Mammary epithelial cell (primary cell): Measurements from ENCODE around the gene NCMAP.

ENCODE experiments used
- CTCF ChIP-seq, 2 donors: IDR thresholded peaks in 1 of 2; conservative IDR thresholded peaks in 1 of 2; 2 replicates each; pipeline ENCODE4 v1.5.1; 2011 to 2012; ENCODE audit warnings: inconsistent platforms in 2 of 2, low read length in 2 of 2, mild to moderate bottlenecking in 2 of 2, control low read depth in 1 of 2, low read depth in 1 of 2; ENCODE audit not compliant: insufficient read depth in 1 of 2; ENCODE audit errors: extremely low read depth in 1 of 2
- EZH2 ChIP-seq: IDR thresholded peaks from 2 replicates; pipeline ENCODE4 v1.6.1; 2012; ENCODE audit warnings: low read length, inconsistent platforms, borderline replicate concordance

- TF ChIP-seq CTCF (conservative IDR thresholded peaks at IDR 0.05 in 1 of 2, IDR thresholded peaks at IDR 0.05 in 1 of 2; ENCODE audit: extremely low read depth in 1 of 2, insufficient read depth in 1 of 2, low read depth in 1 of 2, low read length in 2 of 2) (no peak), EZH2 (no peak)
Observed at GRCh38 chr1:24644100-24644384, 88.2 kb downstream of the NCMAP start.
